ENCODE data around the gene MPG.

The MPG gene

GRCh38 chr16:67884-68789 lies 9.9 kb upstream of the MPG start:
- TF ChIP-seq, protein P1, sequence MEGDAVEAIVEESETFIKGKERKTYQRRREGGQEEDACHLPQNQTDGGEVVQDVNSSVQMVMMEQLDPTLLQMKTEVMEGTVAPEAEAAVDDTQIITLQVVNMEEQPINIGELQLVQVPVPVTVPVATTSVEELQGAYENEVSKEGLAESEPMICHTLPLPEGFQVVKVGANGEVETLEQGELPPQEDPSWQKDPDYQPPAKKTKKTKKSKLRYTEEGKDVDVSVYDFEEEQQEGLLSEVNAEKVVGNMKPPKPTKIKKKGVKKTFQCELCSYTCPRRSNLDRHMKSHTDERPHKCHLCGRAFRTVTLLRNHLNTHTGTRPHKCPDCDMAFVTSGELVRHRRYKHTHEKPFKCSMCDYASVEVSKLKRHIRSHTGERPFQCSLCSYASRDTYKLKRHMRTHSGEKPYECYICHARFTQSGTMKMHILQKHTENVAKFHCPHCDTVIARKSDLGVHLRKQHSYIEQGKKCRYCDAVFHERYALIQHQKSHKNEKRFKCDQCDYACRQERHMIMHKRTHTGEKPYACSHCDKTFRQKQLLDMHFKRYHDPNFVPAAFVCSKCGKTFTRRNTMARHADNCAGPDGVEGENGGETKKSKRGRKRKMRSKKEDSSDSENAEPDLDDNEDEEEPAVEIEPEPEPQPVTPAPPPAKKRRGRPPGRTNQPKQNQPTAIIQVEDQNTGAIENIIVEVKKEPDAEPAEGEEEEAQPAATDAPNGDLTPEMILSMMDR (conservative IDR thresholded peaks at IDR 0.05; ENCODE audit: control insufficient read depth, insufficient read depth, low read depth, low read length) = no peak
- DNase-seq (ENCODE audit: low read depth) = peak; percentile 67
- no peak overlapping the region for H3K4me3 ChIP-seq (ENCODE audit: control insufficient read depth, low read depth, low read length)

DNA sequence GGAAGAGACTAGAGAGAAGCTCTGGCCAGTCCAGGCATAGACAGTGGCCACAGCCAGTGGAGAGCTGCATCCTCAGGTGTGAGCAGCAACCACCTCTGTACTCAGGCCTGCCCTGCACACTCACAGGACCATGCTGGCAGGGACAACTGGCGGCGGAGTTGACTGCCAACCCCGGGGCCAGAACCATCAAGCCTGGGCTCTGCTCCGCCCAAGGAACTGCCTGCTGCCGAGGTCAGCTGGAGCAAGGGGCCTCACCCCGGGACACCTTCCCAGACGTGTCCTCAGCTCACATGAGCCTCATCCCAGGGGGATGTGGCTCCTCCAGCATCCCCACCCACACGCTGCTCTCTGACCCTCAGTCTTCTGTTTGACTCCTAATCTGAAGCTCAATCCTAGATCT lies 8.8 kb upstream of the MPG start:
- DNase-seq (ENCODE audit: low read depth) = no peak
- TF ChIP-seq, protein P1 (conservative IDR thresholded peaks at IDR 0.05; ENCODE audit: control insufficient read depth, insufficient read depth, low read depth, low read length) = no peak
- no peak overlapping the region for H3K4me3 ChIP-seq (ENCODE audit: control insufficient read depth, low read depth, low read length)

- TF ChIP-seq, protein P1 (conservative IDR thresholded peaks at IDR 0.05; ENCODE audit: control insufficient read depth, insufficient read depth, low read depth, low read length) = no peak
- H3K4me3 ChIP-seq (ENCODE audit: control insufficient read depth, low read depth, low read length) = peak overlapping the region; percentile 73
- DNase-seq (ENCODE audit: low read depth) = no peak
These were observed 6.8 kb upstream of the MPG start for GRCh38 chr16:71210-71539.

DNA sequence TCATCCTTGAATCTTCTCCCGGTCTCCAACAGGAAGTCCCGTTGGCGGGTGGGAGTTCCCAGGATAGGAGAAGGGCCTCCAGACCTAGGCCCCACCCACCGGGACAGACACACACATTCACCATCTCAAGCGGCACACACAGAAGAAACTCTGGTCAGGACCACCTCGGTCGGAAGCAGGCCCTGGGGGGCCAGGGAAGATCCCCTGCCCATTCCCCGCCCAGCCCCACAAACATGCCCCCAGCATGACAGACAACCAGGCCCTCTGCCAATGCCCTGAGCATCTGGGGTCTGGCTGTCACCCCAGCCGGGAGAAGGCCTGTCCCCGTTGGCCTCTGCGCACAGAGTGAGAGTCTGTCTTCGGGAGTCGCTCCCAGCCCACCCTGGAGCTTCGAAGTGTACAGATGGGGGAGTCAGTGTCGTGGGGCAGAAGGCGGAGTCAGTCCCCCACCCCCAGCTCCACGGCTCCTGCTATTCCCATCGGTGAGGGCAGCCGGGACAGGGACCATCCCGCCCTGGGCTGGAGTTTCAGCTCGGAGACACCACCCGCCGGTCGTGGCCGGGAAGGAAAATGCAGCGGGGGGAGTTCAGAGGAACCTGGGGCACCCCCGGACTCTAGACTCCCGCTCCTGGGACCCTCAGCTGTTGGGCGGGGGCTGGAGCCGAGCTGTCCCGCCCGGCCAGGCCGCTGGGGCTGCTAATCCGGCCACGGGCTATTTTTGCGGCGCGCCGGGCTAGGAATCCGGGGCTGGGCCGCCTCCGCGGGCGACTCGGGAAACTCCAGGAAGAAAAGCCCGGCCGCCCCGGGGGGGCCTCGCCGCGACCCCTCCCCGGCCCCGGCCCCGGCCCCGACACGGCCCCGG lies 6.3 kb upstream of the MPG start:
- peak; percentile 79 for DNase-seq (ENCODE audit: low read depth)
- TF ChIP-seq, protein P1 (conservative IDR thresholded peaks at IDR 0.05; ENCODE audit: control insufficient read depth, insufficient read depth, low read depth, low read length) = no peak
- H3K4me3 ChIP-seq (ENCODE audit: control insufficient read depth, low read depth, low read length) = peak overlapping the region; percentile 73

DNA sequence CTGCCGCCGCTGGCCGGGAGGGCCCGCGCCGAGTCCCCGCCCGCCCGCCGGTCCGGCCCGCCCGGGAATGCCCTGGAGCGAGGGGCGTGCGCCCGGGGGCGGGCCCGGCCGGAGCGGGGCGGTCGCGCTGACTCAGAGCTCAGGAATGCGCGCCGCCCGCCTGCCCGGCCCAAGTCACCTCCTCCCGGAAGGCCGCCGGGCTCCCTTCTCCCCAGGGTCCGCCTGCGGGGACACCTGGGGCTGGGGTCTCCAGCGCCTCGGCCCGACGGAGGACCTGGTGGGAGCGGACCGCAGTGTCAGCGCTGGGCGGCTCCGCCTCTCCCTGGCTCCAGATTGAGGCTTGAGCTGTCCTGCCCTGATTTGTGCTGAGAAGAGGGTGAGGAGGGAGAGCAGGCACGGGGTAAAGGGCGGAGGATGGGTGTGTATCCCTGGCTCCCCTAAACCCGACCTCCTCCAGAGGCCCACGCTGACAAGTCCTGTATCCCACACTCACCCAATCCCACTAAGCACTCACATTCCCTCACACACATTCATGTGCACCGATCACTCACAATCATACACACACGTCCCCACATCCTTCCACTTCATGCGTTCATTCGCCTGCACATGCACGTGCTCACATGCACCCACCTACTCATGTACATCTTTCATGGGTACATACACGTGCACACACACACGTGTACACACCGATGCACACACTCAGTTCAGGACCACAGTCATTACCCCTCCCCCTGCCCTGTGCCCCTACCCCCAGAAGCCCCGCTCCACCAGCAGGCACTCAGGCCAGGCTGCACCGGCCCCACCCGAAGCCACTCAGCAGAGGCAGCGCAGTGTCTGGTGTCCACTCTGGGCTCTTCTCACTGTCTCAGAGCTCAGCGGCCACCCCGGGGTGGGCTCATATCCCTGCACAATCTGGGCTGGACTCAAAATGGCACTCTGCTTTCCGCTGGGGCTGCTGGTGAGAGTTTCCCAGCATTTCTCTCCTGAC lies 5.2 kb upstream of the MPG start, which contains the start of gene RHBDF1:
Gene RHBDF1, minus strand, starts transcription at position 71 of the 988 bp plus-strand sequence. CDS start 7,616 bp downstream, outside the sequence.
- DNase-seq (ENCODE audit: low read depth) = peak; percentile 39
- TF ChIP-seq, protein P1 (conservative IDR thresholded peaks at IDR 0.05; ENCODE audit: control insufficient read depth, insufficient read depth, low read depth, low read length) = no peak
- peak within 1 kb of the TSS; percentile 73 for H3K4me3 ChIP-seq (ENCODE audit: control insufficient read depth, low read depth, low read length)
